Central memory CD4-positive, alpha-beta T cell (primary cell): ENCODE results near the gene ROBO4.

ENCODE experiments used
- DNase-seq: peaks from one replicate; pipeline ENCODE4 v3.0.0; 2022

Gene ROBO4

DNA sequence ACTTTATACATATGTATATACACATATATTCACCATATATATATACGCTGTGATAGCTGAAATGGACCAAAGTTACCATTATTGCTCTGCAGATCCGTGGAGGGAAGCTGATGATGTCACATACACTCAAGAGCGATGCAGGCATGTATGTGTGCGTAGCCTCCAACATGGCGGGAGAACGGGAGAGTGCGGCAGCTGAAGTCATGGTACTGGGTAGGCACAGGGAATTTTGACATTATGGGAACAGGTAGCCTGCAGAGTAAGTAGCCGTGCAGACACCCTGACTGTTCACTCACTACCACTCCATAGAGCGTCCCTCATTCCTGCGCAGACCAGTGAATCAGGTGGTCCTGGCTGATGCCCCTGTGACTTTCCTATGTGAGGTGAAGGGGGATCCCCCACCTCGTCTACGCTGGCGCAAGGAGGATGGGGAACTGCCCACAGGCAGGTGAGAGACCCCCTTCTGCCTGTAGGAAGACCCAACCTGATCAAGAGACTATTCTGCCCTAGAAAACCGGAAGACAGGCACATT is 27.7 kb downstream of the ROBO4 start:
- no peak for DNase-seq

GRCh38 chr11:124869331-124869730 is 28.3 kb downstream of the ROBO4 start:
- DNase-seq = no peak

GRCh38 chr11:124868331-124869274 is 29.1 kb downstream of the ROBO4 start:
- no peak for DNase-seq

DNA sequence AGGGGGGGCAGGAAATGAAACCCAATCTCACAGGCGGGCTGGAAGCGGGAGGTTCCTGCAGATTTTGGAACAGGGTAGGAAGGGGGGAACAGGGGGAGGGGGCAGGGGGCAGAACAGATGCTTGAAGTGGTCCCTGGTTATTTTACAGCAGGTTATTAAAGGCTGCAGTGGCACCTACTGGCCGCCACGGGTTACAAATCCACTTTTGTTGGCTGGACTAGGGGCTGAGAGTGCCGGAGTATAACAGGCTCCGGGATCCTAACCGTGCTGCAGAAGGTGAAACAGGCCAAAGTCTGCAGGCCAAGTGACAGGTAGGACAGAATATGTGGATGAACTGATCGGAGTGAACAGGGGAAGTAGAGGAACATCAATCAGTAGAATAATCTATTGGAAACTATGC is 30.0 kb downstream of the ROBO4 start:
- DNase-seq = no peak

- DNase-seq = peak; percentile 31
Measured at GRCh38 chr11:124865902-124866851, 31.5 kb downstream of the ROBO4 start.

DNA sequence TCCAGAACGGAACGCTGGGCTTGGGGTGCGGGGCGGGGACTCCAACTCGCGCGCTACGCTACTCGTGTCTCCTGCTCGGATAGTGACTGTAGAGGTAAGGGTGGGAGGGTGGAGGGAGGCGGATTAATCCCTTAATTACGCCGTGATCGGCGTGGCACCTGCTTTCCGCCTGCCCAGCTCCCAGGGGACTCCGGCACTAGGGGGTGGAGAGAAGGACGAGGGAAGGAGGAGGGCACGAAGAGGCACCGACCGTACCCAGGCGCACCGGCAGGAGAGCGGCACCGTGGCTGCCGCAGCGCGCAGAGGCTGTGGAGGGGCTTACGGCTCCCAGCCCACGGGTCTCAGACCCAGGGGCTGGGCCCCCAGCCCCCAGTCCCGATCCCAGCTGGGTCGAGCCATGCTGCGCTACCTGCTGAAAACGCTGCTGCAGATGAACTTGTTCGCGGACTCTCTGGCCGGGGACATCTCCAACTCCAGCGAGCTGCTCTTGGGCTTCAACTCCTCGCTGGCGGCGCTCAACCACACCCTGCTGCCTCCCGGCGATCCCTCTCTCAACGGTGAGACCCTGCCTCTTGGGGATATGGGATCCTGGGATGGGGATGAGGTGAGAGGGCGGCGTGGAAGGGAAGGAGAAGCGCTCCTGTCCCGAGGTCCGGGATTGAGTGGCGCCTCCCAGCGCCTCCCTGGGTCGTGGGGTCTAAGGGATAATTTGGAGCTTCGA is 32.3 kb downstream of the ROBO4 start, which contains the start of gene ROBO3:
TSS of gene ROBO3 (plus strand) at position 252 of the 721 bp plus-strand sequence. CDS start at position 398, 146 bp downstream.
- no peak for DNase-seq

DNA sequence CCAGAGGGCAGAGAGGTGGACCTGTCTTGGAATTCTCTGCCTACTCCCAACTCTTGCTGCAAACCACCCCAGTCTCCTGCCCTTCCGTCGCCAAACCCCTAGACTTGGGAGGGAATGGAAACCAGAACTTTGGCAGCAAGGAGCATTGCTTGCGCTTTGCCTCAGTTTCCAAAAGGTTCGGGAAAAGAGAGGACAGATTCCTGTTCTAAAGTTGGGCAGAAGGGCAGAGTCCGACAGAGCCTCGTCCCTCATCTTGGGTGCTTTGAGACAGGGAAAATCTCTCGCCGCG is 32.8 kb downstream of the ROBO4 start:
- no peak for DNase-seq

GRCh38 chr11:124864176-124864891 is 33.3 kb downstream of the ROBO4 start:
- DNase-seq = no peak

DNA sequence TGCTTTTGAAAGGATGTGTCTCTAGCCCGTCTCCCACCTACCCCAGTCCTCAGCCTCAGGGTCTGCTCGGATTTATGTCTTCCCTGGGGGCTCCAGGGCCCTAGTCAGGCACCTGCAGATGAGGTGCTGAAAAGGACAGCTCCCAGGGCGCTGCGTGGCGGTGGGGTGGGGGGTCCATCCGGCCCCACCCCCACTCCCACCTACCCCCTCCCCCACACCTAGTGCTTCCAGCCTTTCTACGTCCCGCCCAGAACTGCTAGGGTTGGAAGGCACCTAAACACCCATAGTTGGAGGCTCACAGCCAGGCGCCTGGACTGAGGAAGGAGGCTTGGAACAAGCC is 33.9 kb downstream of the ROBO4 start:
- DNase-seq = no peak

GRCh38 chr11:124863137-124863825 is 34.4 kb downstream of the ROBO4 start:
- DNase-seq = no peak

GRCh38 chr11:124861670-124862069 is 36.0 kb downstream of the ROBO4 start:
- DNase-seq = no peak

DNA sequence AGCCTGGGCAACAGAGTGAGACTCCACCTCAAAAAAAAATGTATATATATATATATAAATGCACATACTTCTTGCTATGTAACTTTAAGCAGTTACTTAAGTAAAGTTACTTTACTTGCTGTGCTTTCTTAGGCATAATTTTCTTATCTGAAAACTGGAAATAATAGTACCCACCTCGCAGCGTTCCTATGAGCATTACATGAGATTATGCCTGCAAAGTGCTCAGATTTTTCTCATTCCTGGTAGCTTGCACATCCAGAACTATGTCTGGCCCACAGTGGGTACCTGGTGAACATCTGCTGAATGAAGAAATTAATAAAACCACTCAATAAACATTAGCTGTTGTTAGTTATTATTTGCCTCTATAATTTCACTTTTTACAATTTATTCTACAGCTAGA is 38.5 kb downstream of the ROBO4 start:
- DNase-seq = no peak

- no peak for DNase-seq
Measured at GRCh38 chr11:124846070-124846673, 51.5 kb downstream of the ROBO4 start.

- no peak for DNase-seq
Measured at GRCh38 chr11:124844664-124845079, 53.0 kb downstream of the ROBO4 start.

GRCh38 chr11:124843616-124843910 is 54.1 kb downstream of the ROBO4 start:
- DNase-seq = no peak

DNA sequence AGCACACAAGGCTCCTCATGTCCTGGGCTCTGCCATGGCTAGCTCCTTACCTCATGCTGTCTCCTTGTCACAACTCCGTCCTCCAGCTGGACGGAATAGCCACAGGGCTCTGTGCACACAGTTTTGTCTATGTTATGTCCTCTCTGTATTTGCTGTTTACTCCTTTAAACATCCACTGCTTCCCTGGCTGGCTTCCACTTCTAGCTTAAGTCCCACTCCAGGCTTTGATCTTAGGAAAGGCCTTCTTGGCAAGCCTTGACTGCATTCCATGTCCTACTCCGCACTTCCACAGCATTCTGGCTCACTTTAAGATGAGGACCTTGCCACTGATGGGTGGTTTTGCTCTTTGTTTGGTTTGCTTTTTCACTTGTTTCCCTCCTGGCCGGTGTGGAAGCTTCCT is 55.4 kb downstream of the ROBO4 start:
- no peak for DNase-seq

GRCh38 chr11:124841840-124842239 is 55.8 kb downstream of the ROBO4 start:
- DNase-seq = no peak

DNA sequence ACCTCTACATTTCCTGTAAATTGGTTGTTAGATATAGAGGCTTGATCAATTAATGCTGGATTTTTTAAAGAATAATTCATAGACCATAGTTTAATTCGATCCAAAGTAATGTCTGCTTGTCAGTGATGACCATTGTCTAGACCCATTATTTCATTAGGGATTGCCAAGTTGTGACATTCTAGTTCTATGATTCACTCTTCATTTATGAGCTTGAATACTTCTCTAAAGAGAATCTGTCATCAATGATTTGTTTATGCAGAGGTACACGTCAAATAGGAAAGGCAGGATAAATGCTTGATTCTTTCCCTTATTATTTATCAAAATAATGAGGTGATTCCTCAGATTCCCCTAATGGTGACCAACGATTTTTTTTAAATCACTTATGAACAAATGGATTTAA is 56.5 kb downstream of the ROBO4 start:
- no peak for DNase-seq

GRCh38 chr11:124840666-124841065 is 57.0 kb downstream of the ROBO4 start:
- DNase-seq = no peak

DNA sequence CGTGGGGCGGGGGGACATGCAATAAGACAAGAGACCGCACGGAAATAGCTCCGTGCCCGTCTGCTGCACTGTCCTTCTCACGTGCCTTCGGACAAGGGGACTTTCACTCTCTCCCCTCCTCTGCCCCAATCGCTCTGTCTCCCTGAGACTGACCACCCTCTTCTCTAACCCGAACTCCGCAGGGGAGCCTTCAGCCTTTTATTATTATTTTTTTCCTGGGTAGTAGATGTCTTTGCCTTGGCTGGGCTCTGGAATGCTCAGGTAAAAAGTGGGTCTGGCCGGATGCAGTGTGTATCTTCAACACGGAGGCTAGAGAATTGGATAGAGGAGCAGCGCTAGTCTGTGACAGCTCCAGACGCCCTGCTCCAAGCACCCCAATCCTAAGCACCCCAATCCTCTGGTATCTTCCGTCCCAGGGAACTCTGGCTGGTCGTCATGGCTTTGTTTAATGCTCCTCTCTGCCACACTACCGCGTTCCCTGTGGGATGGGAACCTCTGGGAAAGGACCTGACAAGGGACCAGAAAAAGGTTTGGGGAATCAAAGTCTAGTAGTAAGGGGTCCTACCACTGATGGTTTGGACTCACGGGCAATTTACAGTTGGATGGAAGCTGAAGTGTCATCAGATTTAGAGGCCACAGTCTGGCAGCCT is 57.6 kb downstream of the ROBO4 start:
- no peak for DNase-seq
